CD8-positive, alpha-beta memory T cell (primary cell): ENCODE measurements around the gene OR10G4. TPM values are rescaled to one million over a fixed set of nuclear protein-coding genes. Genes with fewer than 3 reads are reported as not detected.

Source experiments
- CTCF ChIA-PET: fragments of 350-600 bp; sonication (Branson Sonifier 250); formaldehyde crosslinking; loops from one replicate; lab custom pipeline; 2021; ENCODE audit warnings: antibody characterized with exemption; lab: Charles Lee
- POLR2A ChIA-PET: fragments of 350-600 bp; sonication (Branson Sonifier 250); formaldehyde crosslinking; loops from one replicate; lab custom pipeline; 2021; ENCODE audit warnings: antibody characterized with exemption; lab: Charles Lee
- DNase-seq, 5 donors: peaks; one replicate each; pipeline versions ENCODE4 v3.0.0 to v3.0.0-alpha.2; 2020 to 2022; ENCODE audit warnings: mixed read lengths in 1 of 5
- H3K27ac ChIP-seq: one replicate; pipeline ENCODE4 v1.7.0; 2013; ENCODE audit warnings: low read depth, mild to moderate bottlenecking, low read length, moderate library complexity
- H3K27me3 ChIP-seq: 2 replicates; pipeline ENCODE4 v1.7.0; 2013; ENCODE audit warnings: low read length, mild to moderate bottlenecking; ENCODE audit not compliant: insufficient read depth, poor library complexity, severe bottlenecking
- H3K36me3 ChIP-seq: 2 replicates; pipeline ENCODE4 v1.7.0; 2013; ENCODE audit warnings: mild to moderate bottlenecking, low read length, moderate library complexity; ENCODE audit not compliant: insufficient read depth
- H3K4me1 ChIP-seq: 2 replicates; pipeline ENCODE4 v1.7.0; 2013; ENCODE audit warnings: mild to moderate bottlenecking, low read length, moderate library complexity; ENCODE audit not compliant: insufficient read depth
- H3K4me3 ChIP-seq: 2 replicates; pipeline ENCODE4 v1.7.0; 2013; ENCODE audit warnings: mild to moderate bottlenecking, low read length
- H3K9me3 ChIP-seq: 2 replicates; pipeline ENCODE4 v1.7.0; 2013; ENCODE audit warnings: mild to moderate bottlenecking, low read length
- H3K27ac Mint-ChIP-seq, 8 donors: one replicate each; pipeline ENCODE4 v1.8.0; 2020 to 2021; ENCODE audit warnings: mixed read lengths in 8 of 8, mild to moderate bottlenecking in 6 of 8, inconsistent platforms in 3 of 8, moderate library complexity in 3 of 8
- H3K27me3 Mint-ChIP-seq, 2 donors: one replicate each; pipeline ENCODE4 v1.8.0; 2020 to 2021; ENCODE audit warnings: mixed read lengths in 2 of 2, mild to moderate bottlenecking in 1 of 2, moderate library complexity in 1 of 2
- H3K36me3 Mint-ChIP-seq, 3 donors: one replicate each; pipeline ENCODE4 v1.8.0; 2020 to 2021; ENCODE audit warnings: mixed read lengths in 3 of 3, inconsistent platforms in 1 of 3, mild to moderate bottlenecking in 1 of 3
- H3K4me1 Mint-ChIP-seq, 3 donors: one replicate each; pipeline ENCODE4 v1.8.0; 2020 to 2021; ENCODE audit warnings: mixed read lengths in 3 of 3, inconsistent platforms in 1 of 3, mild to moderate bottlenecking in 1 of 3
- H3K4me3 Mint-ChIP-seq, 7 donors: one replicate each; pipeline ENCODE4 v1.8.0; 2020 to 2021; ENCODE audit warnings: mixed read lengths in 7 of 7, mild to moderate bottlenecking in 6 of 7, moderate library complexity in 4 of 7, inconsistent platforms in 2 of 7
- H3K9me3 Mint-ChIP-seq, 5 donors: one replicate each; pipeline ENCODE4 v1.8.0; 2020 to 2022; ENCODE audit warnings: mixed read lengths in 5 of 5, mild to moderate bottlenecking in 3 of 5, moderate library complexity in 2 of 5, inconsistent platforms in 1 of 5
- polyA plus RNA-seq: library from polyadenylated mRNA; unstranded; fragments of 300-500 nt; fragmentation: Illumina TruSeq; gene quantifications from one replicate; pipeline ENCODE4 v1.2.3, GENCODE V29; 2021
- total RNA-seq, 2 experiments: library from RNA; stranded (reverse); gene quantifications; one replicate each; pipeline ENCODE4 v1.2.3, GENCODE V29; 2021

Gene OR10G4
- total and polyA plus RNA-seq, 3 experiments from 2014 or later = not detected

DNA sequence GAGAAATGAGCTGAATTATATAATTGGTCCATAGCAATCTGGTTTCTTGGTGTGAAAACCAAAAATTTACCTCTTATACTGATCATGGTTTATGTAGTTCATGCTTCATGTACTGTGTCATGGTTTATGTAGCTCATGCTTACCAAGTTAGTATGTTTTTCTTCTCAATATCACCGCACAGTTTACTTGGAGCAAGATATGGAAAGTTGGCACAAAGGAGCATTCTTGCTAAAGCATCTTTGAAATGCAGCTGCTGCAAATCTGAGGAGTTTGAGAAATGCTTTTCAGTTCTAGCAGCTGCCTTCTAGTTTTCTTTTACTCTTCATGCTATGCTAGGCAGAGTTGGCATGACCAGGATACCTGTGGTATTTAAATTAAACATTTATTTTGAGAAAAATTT lies 23.9 kb downstream of the OR10G4 start:
- H3K27ac Mint-ChIP-seq = no peak overlapping the region

DNA sequence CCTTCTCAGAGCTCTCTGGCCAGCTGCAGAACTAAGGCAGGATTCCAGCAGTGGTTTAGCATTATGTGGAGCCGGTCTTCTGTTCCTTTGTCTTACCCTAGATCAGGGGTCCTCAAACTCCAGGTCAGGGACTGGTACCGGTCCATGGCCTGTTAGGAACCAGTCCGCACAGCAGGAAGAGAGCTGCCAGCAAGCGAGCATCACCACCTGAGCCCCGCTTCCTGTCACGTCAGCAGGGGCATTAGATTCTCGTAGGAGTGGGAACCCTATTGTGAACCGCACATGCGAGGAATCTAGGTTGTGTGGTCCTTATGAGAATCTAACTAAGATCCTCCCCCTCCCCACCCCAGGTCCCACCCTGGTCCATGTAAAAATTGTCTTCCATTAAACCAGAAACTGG lies 26.8 kb downstream of the OR10G4 start:
- peaks cover 0 to 1% (median 0%) of the 10 kb centered on the region in 5 donors for H3K9me3 Mint-ChIP-seq
- H3K36me3 ChIP-seq = no peaks in the 10 kb centered on the region
- no peaks in the 10 kb centered on the region for H3K36me3 Mint-ChIP-seq
- H3K4me1 ChIP-seq = no peaks in the 10 kb centered on the region
- H3K4me3 ChIP-seq = no peak overlapping the region
- POLR2A ChIA-PET = no interaction called here
- DNase-seq = no peak
- no peak overlapping the region for H3K27ac ChIP-seq
- no peak overlapping the region for H3K4me3 Mint-ChIP-seq
- no peaks in the 10 kb centered on the region for H3K27me3 ChIP-seq
- CTCF ChIA-PET = no interaction called here
- H3K9me3 ChIP-seq = no peaks in the 10 kb centered on the region
- no peaks in the 10 kb centered on the region for H3K4me1 Mint-ChIP-seq
- H3K27me3 Mint-ChIP-seq = peaks cover 0 to 6% of the 10 kb centered on the region in 2 donors
- H3K27ac Mint-ChIP-seq = no peak overlapping the region

More for the DNA sequence above, 23.9 kb downstream of the OR10G4 start:
- Mint-ChIP-seq H3K27me3 (peaks cover 0 to 6% of the 10 kb centered on the region in 2 donors), H3K9me3 (peaks cover 0 to 1% (median 0%) of the 10 kb centered on the region in 5 donors), H3K4me1 (no peaks in the 10 kb centered on the region), H3K36me3 (no peaks in the 10 kb centered on the region), H3K4me3 (no peak overlapping the region)
- H3K4me3 ChIP-seq = no peak overlapping the region
- no peaks in the 10 kb centered on the region for H3K36me3 ChIP-seq
- H3K27me3 ChIP-seq = no peaks in the 10 kb centered on the region
- ChIA-PET POLR2A (no interaction called here), CTCF (no interaction called here)
- no peaks in the 10 kb centered on the region for H3K4me1 ChIP-seq
- H3K27ac ChIP-seq = no peak overlapping the region
- DNase-seq = no peak
- no peaks in the 10 kb centered on the region for H3K9me3 ChIP-seq

DNA sequence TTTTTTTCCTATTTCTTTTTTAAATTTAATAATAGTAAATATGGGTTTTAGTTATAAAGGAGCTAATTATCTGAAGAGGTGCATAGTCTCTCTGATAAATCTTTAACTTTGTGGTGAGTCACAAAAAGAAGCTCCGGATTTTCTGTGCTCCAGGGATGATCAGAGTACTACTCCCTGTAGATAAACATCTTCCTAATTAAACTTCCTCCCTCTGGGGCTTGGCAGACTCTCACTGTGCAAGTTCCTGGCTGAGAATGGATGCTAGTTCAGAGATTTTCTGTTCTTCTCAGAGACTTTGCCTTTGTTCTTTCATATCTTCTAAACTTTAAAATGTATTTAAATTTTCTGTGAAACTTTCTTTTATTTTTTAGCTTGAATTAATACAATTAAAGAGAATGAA lies 28.5 kb downstream of the OR10G4 start, which contains the start of gene OR10G7:
TSS of gene OR10G7 (minus strand) at position 72 of the 400 bp plus-strand sequence. CDS start 2,324 bp downstream, outside the sequence.
- no peak within 1 kb of the TSS for H3K4me3 Mint-ChIP-seq
- no peak for DNase-seq
- H3K27ac ChIP-seq = no peak within 1 kb of the TSS
- no peaks in the 10 kb centered on the region for H3K4me1 Mint-ChIP-seq
- ChIA-PET CTCF (no interaction called here), POLR2A (no interaction called here)
- peaks cover 0 to 1% (median 0%) of the 10 kb centered on the region in 5 donors for H3K9me3 Mint-ChIP-seq
- H3K27me3 Mint-ChIP-seq = peaks cover 0 to 5% of the 10 kb centered on the region in 2 donors
- H3K9me3 ChIP-seq = no peaks in the 10 kb centered on the region
- no peaks in the 10 kb centered on the region for H3K27me3 ChIP-seq
- H3K4me1 ChIP-seq = no peaks in the 10 kb centered on the region
- no peak within 1 kb of the TSS for H3K27ac Mint-ChIP-seq
- H3K36me3 Mint-ChIP-seq = no peaks in the 10 kb centered on the region
- no peaks in the 10 kb centered on the region for H3K36me3 ChIP-seq
- no peak within 1 kb of the TSS for H3K4me3 ChIP-seq

DNA sequence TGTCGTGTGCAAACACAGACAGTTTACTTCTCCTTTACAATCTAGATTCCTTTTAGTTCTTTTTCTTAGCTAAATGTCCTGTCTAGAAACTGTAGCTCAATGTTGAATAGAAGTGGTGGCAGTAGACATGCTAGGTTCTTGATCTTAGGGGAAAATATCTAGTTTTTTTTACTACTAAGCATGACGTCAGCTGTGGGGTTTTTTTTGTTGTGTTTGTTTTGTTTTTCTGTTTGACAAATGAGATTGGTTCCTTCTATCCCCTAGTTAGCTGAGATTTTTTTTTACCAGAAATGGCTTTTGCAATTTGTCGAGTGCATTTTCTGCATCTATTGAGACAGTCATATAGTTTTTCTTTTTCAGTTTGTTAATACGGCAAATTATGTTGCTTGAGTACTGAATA lies 30.6 kb downstream of the OR10G4 start:
- Mint-ChIP-seq H3K4me3 (no peak overlapping the region), H3K36me3 (no peaks in the 10 kb centered on the region)
- CTCF ChIA-PET = no interaction called here

DNA sequence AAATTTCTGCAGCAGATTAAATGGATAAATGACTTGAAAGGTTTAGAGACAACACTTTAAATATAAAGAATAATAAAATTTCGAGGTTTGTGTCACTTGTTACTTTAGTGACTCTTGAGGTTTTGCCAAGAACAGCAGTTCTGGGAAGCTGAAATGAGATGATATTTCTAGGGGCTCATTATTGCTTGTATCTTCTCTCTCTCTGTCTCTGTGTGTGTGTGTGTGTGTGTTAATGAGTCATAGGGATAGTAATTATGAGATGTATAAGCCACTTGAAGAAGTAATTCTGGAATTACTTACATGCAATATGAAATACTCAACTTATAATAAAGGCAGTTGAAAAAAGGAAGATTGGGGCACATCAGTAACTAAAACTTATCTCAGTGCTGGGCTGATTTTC lies 38.0 kb downstream of the OR10G4 start:
- no peak for DNase-seq
- H3K36me3 ChIP-seq = no peaks in the 10 kb centered on the region
- no peak overlapping the region for H3K27ac ChIP-seq
- H3K4me3 Mint-ChIP-seq = no peak overlapping the region
- ChIA-PET CTCF (no interaction called here), POLR2A (no interaction called here)
- H3K4me1 ChIP-seq = no peaks in the 10 kb centered on the region
- H3K36me3 Mint-ChIP-seq = no peaks in the 10 kb centered on the region
- no peaks in the 10 kb centered on the region for H3K4me1 Mint-ChIP-seq
- no peaks in the 10 kb centered on the region for H3K9me3 ChIP-seq
- H3K27ac Mint-ChIP-seq = no peak overlapping the region
- no peaks in the 10 kb centered on the region for H3K9me3 Mint-ChIP-seq
- H3K4me3 ChIP-seq = no peak overlapping the region
- peaks cover 0 to 2% of the 10 kb centered on the region in 2 donors for H3K27me3 Mint-ChIP-seq
- H3K27me3 ChIP-seq = no peaks in the 10 kb centered on the region

More for the DNA sequence above, 30.6 kb downstream of the OR10G4 start:
- no peak overlapping the region for H3K4me3 ChIP-seq
- no peaks in the 10 kb centered on the region for H3K36me3 ChIP-seq
- POLR2A ChIA-PET = no interaction called here
- H3K27me3 Mint-ChIP-seq = no peaks in the 10 kb centered on the region
- no peak for DNase-seq
- H3K4me1 Mint-ChIP-seq = no peaks in the 10 kb centered on the region
- no peaks in the 10 kb centered on the region for H3K9me3 ChIP-seq
- H3K27ac ChIP-seq = no peak overlapping the region
- peaks cover 0 to 1% (median 0%) of the 10 kb centered on the region in 5 donors for H3K9me3 Mint-ChIP-seq
- no peaks in the 10 kb centered on the region for H3K4me1 ChIP-seq
- no peak overlapping the region for H3K27ac Mint-ChIP-seq
- no peaks in the 10 kb centered on the region for H3K27me3 ChIP-seq

DNA sequence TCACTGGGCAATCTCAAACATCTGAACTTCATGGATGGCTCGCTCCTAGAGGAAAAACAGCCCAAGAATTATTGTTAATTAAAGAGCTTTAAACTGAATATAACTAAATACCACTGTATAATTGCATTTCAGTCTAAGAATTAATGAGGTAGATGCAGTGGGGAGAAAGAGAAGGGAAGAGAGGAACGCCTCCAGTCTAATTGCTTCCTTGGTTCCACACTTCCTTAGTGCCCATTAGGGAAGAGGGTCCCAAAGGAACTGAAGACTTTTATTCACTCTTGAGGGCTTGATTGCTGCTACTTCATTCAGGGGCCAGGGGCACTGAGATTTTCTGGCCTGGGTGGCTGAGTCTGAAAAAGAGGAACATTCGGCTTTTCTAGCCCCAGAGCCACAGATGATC lies 40.2 kb downstream of the OR10G4 start:
- H3K9me3 ChIP-seq = no peaks in the 10 kb centered on the region
- DNase-seq = no peak
- no peak overlapping the region for H3K4me3 Mint-ChIP-seq
- H3K27ac ChIP-seq = no peak overlapping the region
- no peaks in the 10 kb centered on the region for H3K4me1 Mint-ChIP-seq
- ChIA-PET CTCF (no interaction called here), POLR2A (no interaction called here)
- no peaks in the 10 kb centered on the region for H3K36me3 ChIP-seq
- H3K36me3 Mint-ChIP-seq = no peaks in the 10 kb centered on the region
- no peaks in the 10 kb centered on the region for H3K27me3 ChIP-seq
- no peak overlapping the region for H3K27ac Mint-ChIP-seq
- H3K4me3 ChIP-seq = no peak overlapping the region
- peaks cover 0 to 2% of the 10 kb centered on the region in 2 donors for H3K27me3 Mint-ChIP-seq
- no peaks in the 10 kb centered on the region for H3K9me3 Mint-ChIP-seq
- H3K4me1 ChIP-seq = no peaks in the 10 kb centered on the region

Other genes with a start within 250 kb of the OR10G4 start
- gene OR6M1, start 206.6 kb upstream of the OR10G4 start, total RNA-seq = not detected
- gene OR6M1, start 206.6 kb upstream of the OR10G4 start, polyA plus RNA-seq = not detected
- not detected for gene TMEM225, start 127.3 kb upstream of the OR10G4 start, total RNA-seq
- gene TMEM225, start 127.3 kb upstream of the OR10G4 start, polyA plus RNA-seq = not detected
- gene OR8D4, start 110.8 kb upstream of the OR10G4 start, total RNA-seq = not detected
- not detected for gene OR8D4, start 110.8 kb upstream of the OR10G4 start, polyA plus RNA-seq
- not detected for gene OR4D5, start 73.4 kb upstream of the OR10G4 start, total RNA-seq
- not detected for gene OR4D5, start 73.4 kb upstream of the OR10G4 start, polyA plus RNA-seq
- not detected for gene OR6T1, start 69.2 kb upstream of the OR10G4 start, total RNA-seq
- gene OR6T1, start 69.2 kb upstream of the OR10G4 start, polyA plus RNA-seq = not detected
- not detected for gene OR10S1, start 35.2 kb upstream of the OR10G4 start, total RNA-seq
- not detected for gene OR10S1, start 35.2 kb upstream of the OR10G4 start, polyA plus RNA-seq
- not detected for gene OR10G6, start 17.8 kb upstream of the OR10G4 start, total RNA-seq
- not detected for gene OR10G6, start 17.8 kb upstream of the OR10G4 start, polyA plus RNA-seq
- gene OR10G9, start 10.0 kb downstream of the OR10G4 start, total RNA-seq = not detected
- gene OR10G9, start 10.0 kb downstream of the OR10G4 start, polyA plus RNA-seq = not detected
- not detected for gene OR10G8, start 13.8 kb downstream of the OR10G4 start, total RNA-seq
- not detected for gene OR10G8, start 13.8 kb downstream of the OR10G4 start, polyA plus RNA-seq
- not detected for gene OR10G7, start 28.3 kb downstream of the OR10G4 start, total RNA-seq
- gene OR10G7, start 28.3 kb downstream of the OR10G4 start, polyA plus RNA-seq = not detected
- gene VWA5A, start 102.5 kb downstream of the OR10G4 start, total RNA-seq = 1 to 10 TPM; 2.9 to 3.3 TPM
- 5.3 TPM for gene VWA5A, start 102.5 kb downstream of the OR10G4 start, polyA plus RNA-seq
- gene OR10D3, start 170.3 kb downstream of the OR10G4 start, total RNA-seq = not detected
- gene OR10D3, start 170.3 kb downstream of the OR10G4 start, polyA plus RNA-seq = not detected
- gene OR8G1, start 228.1 kb downstream of the OR10G4 start, total RNA-seq = not detected
- gene OR8G1, start 228.1 kb downstream of the OR10G4 start, polyA plus RNA-seq = not detected
- not detected for gene OR8G5, start 243.4 kb downstream of the OR10G4 start, total RNA-seq
- not detected for gene OR8G5, start 243.4 kb downstream of the OR10G4 start, polyA plus RNA-seq